ENCODE results near the gene NDUFV2. TPM values are rescaled to one million over a fixed set of nuclear protein-coding genes. Genes with fewer than 3 reads are reported as not detected.
A peak's percentile ranks its signal among the peaks of the same experiment; 100 is the strongest.

The NDUFV2 gene
- polyA plus RNA-seq, 1 donor (not counting 4 experiments of a cell fraction or from before 2014, with no cell fraction given) = 202 TPM

- Histone ChIP-seq H3K4me3 (ENCODE audit: control insufficient read depth in 2 of 3, extremely low read depth in 1 of 3, insufficient read depth in 2 of 3, low read depth in 1 of 3, low read length in 3 of 3) (peak overlapping the region in 2 of 3 experiments; percentile 37 to 75), H3K4me1 (ENCODE audit: control insufficient read depth, extremely low read depth, insufficient read depth, low read length) (peaks cover 26% of the 10 kb centered on the region), H3K27ac (ENCODE audit: control insufficient read depth, insufficient read depth, low read length) (peak overlapping the region; percentile 93)
Measured at GRCh38 chr18:9140381-9140780, 37.9 kb downstream of the NDUFV2 start.

GRCh38 chr18:9140984-9141383, 38.5 kb downstream of the NDUFV2 start:
- Histone ChIP-seq H3K4me3 (ENCODE audit: control insufficient read depth in 2 of 3, extremely low read depth in 1 of 3, insufficient read depth in 2 of 3, low read depth in 1 of 3, low read length in 3 of 3) (peak overlapping the region in 1 of 3 experiments; percentile 75), H3K9me3 (ENCODE audit: control insufficient read depth, low read depth, low read length) (no peaks in the 10 kb centered on the region), H4K20me1 (ENCODE audit: control insufficient read depth, extremely low read depth, insufficient read depth, low read length) (no peaks in the 10 kb centered on the region), H3K4me1 (ENCODE audit: control insufficient read depth, extremely low read depth, insufficient read depth, low read length) (peaks cover 22% of the 10 kb centered on the region), H3K4me2 (ENCODE audit: control insufficient read depth, extremely low read depth, insufficient read depth, low read depth, low read length) (peak overlapping the region; percentile 77), H2AFZ (ENCODE audit: control insufficient read depth, low read length) (no peak overlapping the region), H3K79me2 (ENCODE audit: control insufficient read depth, insufficient read depth, low read length) (peaks cover 71% of the 10 kb centered on the region), H3K9me1 (ENCODE audit: control insufficient read depth, extremely low read depth, insufficient read depth, low read length) (no peaks in the 10 kb centered on the region), H3K9ac (ENCODE audit: control insufficient read depth, extremely low read depth, insufficient read depth, low read length) (no peak overlapping the region), H3K36me3 (ENCODE audit: control insufficient read depth in 2 of 2, extremely low read depth in 1 of 2, insufficient read depth in 2 of 2, low read length in 2 of 2) (no peaks in the 10 kb centered on the region), H3K27me3 (ENCODE audit: control insufficient read depth, extremely low read depth, insufficient read depth, low read length) (no peaks in the 10 kb centered on the region), H3K27ac (ENCODE audit: control insufficient read depth, insufficient read depth, low read length) (no peak overlapping the region)
- DNase-seq (ENCODE audit: low read depth, low spot score) (no peak), FAIRE-seq (no peak)
- TF ChIP-seq EZH2 (IDR thresholded peaks at IDR 0.05; ENCODE audit: low read length) (no peak), CTCF (optimal IDR thresholded peaks at IDR 0.05 in 1 of 3, IDR thresholded peaks at IDR 0.05 in 1 of 3, conservative IDR thresholded peaks at IDR 0.05 in 1 of 3; ENCODE audit: extremely low read depth in 1 of 3, insufficient read depth in 2 of 3, low read length in 3 of 3) (no peak)
- dilution Hi-C loops (cut with MboI; ENCODE audit: extremely low pct_ligation_motif_present, low sequenced_read_pairs) = no loop called here

More at GRCh38 chr18:9140381-9140780, 37.9 kb downstream of the NDUFV2 start:
- peak overlapping the region; percentile 96 for H3K9ac ChIP-seq (ENCODE audit: control insufficient read depth, extremely low read depth, insufficient read depth, low read length)
- FAIRE-seq (no peak), DNase-seq (ENCODE audit: low read depth, low spot score) (no peak)
- no peaks in the 10 kb centered on the region for H3K27me3 ChIP-seq (ENCODE audit: control insufficient read depth, extremely low read depth, insufficient read depth, low read length)
- TF ChIP-seq CTCF (optimal IDR thresholded peaks at IDR 0.05 in 1 of 3, IDR thresholded peaks at IDR 0.05 in 1 of 3, conservative IDR thresholded peaks at IDR 0.05 in 1 of 3; ENCODE audit: extremely low read depth in 1 of 3, insufficient read depth in 2 of 3, low read length in 3 of 3) = no peak
- TF ChIP-seq EZH2 (IDR thresholded peaks at IDR 0.05; ENCODE audit: low read length) = no peak
- H3K9me3 ChIP-seq (ENCODE audit: control insufficient read depth, low read depth, low read length) = no peaks in the 10 kb centered on the region
- H4K20me1 ChIP-seq (ENCODE audit: control insufficient read depth, extremely low read depth, insufficient read depth, low read length) = no peaks in the 10 kb centered on the region
- peaks cover 66% of the 10 kb centered on the region for H3K79me2 ChIP-seq (ENCODE audit: control insufficient read depth, insufficient read depth, low read length)
- H3K36me3 ChIP-seq (ENCODE audit: control insufficient read depth in 2 of 2, extremely low read depth in 1 of 2, insufficient read depth in 2 of 2, low read length in 2 of 2) = no peaks in the 10 kb centered on the region
- H2AFZ ChIP-seq (ENCODE audit: control insufficient read depth, low read length) = no peak overlapping the region
- dilution Hi-C loops (cut with MboI; ENCODE audit: extremely low pct_ligation_motif_present, low sequenced_read_pairs) = no loop called here
- H3K4me2 ChIP-seq (ENCODE audit: control insufficient read depth, extremely low read depth, insufficient read depth, low read depth, low read length) = peak overlapping the region; percentile 77
- no peaks in the 10 kb centered on the region for H3K9me1 ChIP-seq (ENCODE audit: control insufficient read depth, extremely low read depth, insufficient read depth, low read length)

All from keratinocyte (primary cell).